C4-2B (cell line): ENCODE measurements around the gene RPS6KA3.

ENCODE experiments used
- CTCF ChIP-seq: fragments of 450-650 bp; conservative IDR thresholded peaks from 2 replicates; pipeline ENCODE4 v1.5.1; 2017; ENCODE audit warnings: mild to moderate bottlenecking
- ZFX ChIP-seq: fragments of 450-650 bp; IDR thresholded peaks from 2 replicates; pipeline ENCODE4 v1.6.1; 2017

GRCh38 chrX:20224814-20225487 lies 41.8 kb downstream of the RPS6KA3 start:
- TF ChIP-seq CTCF, result no peak
- TF ChIP-seq ZFX, result no peak
